Peyer's patch (tissue), 4 donors: ENCODE results near the gene PLEKHG1. TPM values are rescaled to one million over a fixed set of nuclear protein-coding genes. Genes with fewer than 3 reads are reported as not detected.

Experiments
- DNase-seq, 3 donors: peaks; one replicate each; pipeline ENCODE4 v3.0.0-alpha.2; 2017 to 2019
- H3K27ac ChIP-seq, 4 donors: fragments of 200-600 bp; sonication (generic); one replicate each; pipeline ENCODE4 v1.5.1; 2016 to 2019
- H3K27me3 ChIP-seq, 2 donors: fragments of 200-600 bp; sonication (generic); one replicate each; pipeline ENCODE4 v1.5.1; 2019
- H3K36me3 ChIP-seq, 3 donors: fragments of 200-600 bp; sonication (generic); one replicate each; pipeline ENCODE4 v1.5.1; 2016 to 2019
- H3K4me1 ChIP-seq, 4 donors: fragments of 200-600 bp; sonication (generic); one replicate each; pipeline ENCODE4 v1.5.1; 2016 to 2019
- H3K4me3 ChIP-seq, 4 donors: fragments of 200-600 bp; sonication (generic); 1 replicate in 3 of 4; 2 replicates in 1 of 4; pipeline ENCODE4 v1.5.1; 2016 to 2019; ENCODE audit warnings: mild to moderate bottlenecking in 1 of 4
- H3K9me3 ChIP-seq, 4 donors: fragments of 200-600 bp; sonication (generic); one replicate each; pipeline ENCODE4 v1.5.1; 2016 to 2019; ENCODE audit warnings: mild to moderate bottlenecking in 1 of 4
- POLR2A ChIP-seq, 2 donors: fragments of 450-650 bp; IDR thresholded peaks; one replicate each; pipeline ENCODE4 v1.5.1; 2017; ENCODE audit warnings: antibody characterized with exemption in 2 of 2, mild to moderate bottlenecking in 2 of 2, moderate library complexity in 2 of 2
- total RNA-seq, 4 donors: library from RNA; depleted of rRNA; stranded (reverse); fragments of >200 nt; gene quantifications; one replicate each; pipeline ENCODE4 v1.1.0, GENCODE V29; 2016
- TF ChIP-seq, protein P1 (sequence below), 6 experiments: fragments of 450-650 bp in 4 of 6; fragments of 200-600 bp in 2 of 6; sonication (generic) in 1 of 6; IDR thresholded peaks; one replicate each; pipeline ENCODE4 v1.5.1; 2017 to 2019; ENCODE audit warnings: antibody characterized with exemption in 6 of 6, mild to moderate bottlenecking in 3 of 6, moderate library complexity in 1 of 6

PLEKHG1 gene
- total RNA-seq, 4 donors from 2014 or later = 52.2 to 281 (median 64.6) TPM

- Histone ChIP-seq H3K36me3 (no peaks in the 10 kb centered on the region), H3K27me3 (no peaks in the 10 kb centered on the region), H3K27ac (peak overlapping the region; percentile 69 to 89 (median 74)), H3K4me3 (no peak overlapping the region), H3K4me1 (peaks cover 0 to 41% (median 24%) of the 10 kb centered on the region in 4 donors), H3K9me3 (no peaks in the 10 kb centered on the region)
- peak in 2 of 3 donors; percentile 77 to 82 for DNase-seq
- TF ChIP-seq POLR2A (IDR thresholded peaks at IDR 0.05) = no peak
- TF ChIP-seq, protein P1, sequence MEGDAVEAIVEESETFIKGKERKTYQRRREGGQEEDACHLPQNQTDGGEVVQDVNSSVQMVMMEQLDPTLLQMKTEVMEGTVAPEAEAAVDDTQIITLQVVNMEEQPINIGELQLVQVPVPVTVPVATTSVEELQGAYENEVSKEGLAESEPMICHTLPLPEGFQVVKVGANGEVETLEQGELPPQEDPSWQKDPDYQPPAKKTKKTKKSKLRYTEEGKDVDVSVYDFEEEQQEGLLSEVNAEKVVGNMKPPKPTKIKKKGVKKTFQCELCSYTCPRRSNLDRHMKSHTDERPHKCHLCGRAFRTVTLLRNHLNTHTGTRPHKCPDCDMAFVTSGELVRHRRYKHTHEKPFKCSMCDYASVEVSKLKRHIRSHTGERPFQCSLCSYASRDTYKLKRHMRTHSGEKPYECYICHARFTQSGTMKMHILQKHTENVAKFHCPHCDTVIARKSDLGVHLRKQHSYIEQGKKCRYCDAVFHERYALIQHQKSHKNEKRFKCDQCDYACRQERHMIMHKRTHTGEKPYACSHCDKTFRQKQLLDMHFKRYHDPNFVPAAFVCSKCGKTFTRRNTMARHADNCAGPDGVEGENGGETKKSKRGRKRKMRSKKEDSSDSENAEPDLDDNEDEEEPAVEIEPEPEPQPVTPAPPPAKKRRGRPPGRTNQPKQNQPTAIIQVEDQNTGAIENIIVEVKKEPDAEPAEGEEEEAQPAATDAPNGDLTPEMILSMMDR (IDR thresholded peaks at IDR 0.05) = no peak
Measured at GRCh38 chr6:150631283-150631983, 31.7 kb downstream of the PLEKHG1 start.

- DNase-seq = no peak
- TF ChIP-seq POLR2A (IDR thresholded peaks at IDR 0.05) = no peak
- TF ChIP-seq, protein P1 (IDR thresholded peaks at IDR 0.05) = no peak
- Histone ChIP-seq H3K4me1 (peaks cover 0 to 46% (median 22%) of the 10 kb centered on the region in 4 donors), H3K36me3 (no peaks in the 10 kb centered on the region), H3K27ac (peak overlapping the region; percentile 69 to 89 (median 74)), H3K9me3 (no peaks in the 10 kb centered on the region), H3K27me3 (no peaks in the 10 kb centered on the region), H3K4me3 (no peak overlapping the region)
Measured at GRCh38 chr6:150631984-150632642, 32.4 kb downstream of the PLEKHG1 start.

DNA sequence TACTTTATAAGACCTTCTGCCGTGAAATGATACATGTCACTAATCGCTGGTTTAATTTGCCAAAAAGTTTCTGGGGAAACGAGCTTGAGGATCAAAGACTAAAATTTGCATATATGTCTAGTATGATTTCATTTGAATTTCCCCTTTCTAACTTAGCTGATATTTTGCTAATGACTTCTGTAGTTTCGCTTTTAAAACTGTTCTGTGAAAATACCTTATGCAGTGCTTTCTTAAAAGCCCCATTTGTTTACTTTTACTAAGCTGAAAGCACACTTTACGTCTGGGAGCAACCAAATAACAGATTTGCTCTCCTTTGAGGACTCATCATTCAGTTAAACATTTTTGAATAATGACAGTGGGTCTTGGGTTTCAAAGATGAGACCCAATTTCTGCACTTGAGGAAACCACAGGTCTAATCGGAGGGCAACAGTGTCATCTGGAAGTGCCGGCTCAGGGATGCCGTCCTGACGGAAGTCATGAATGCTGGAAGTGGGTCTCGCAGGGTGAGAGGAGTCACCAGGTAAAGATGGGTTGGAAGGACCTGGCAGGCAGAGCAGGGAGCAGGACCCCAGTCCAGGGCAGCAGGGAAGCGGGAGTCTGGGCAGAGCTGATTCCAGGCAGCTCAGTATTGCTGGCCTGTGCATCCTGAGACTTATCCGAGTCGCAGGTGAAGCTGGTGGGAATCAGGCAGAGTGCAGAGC, 33.2 kb downstream of the PLEKHG1 start:
- H3K4me3 ChIP-seq = peak overlapping the region; percentile 8 to 48 (median 24)

GRCh38 chr6:150633486-150633834, 33.8 kb downstream of the PLEKHG1 start:
- Histone ChIP-seq H3K4me1 (peaks cover 0 to 48% (median 15%) of the 10 kb centered on the region in 4 donors), H3K27ac (peak overlapping the region; percentile 51 to 89 (median 70)), H3K9me3 (no peaks in the 10 kb centered on the region), H3K36me3 (no peaks in the 10 kb centered on the region), H3K27me3 (no peaks in the 10 kb centered on the region), H3K4me3 (peak overlapping the region; percentile 8 to 48 (median 24))
- no peak for DNase-seq
- TF ChIP-seq POLR2A (IDR thresholded peaks at IDR 0.05) = no peak
- TF ChIP-seq, protein P1 (IDR thresholded peaks at IDR 0.05) = no peak

More for the DNA sequence above, 33.2 kb downstream of the PLEKHG1 start:
- DNase-seq = no peak
- peaks cover 0 to 48% (median 18%) of the 10 kb centered on the region in 4 donors for H3K4me1 ChIP-seq
- peak overlapping the region; percentile 51 to 89 (median 70) for H3K27ac ChIP-seq
- no peaks in the 10 kb centered on the region for H3K36me3 ChIP-seq
- H3K27me3 ChIP-seq = no peaks in the 10 kb centered on the region
- H3K9me3 ChIP-seq = no peaks in the 10 kb centered on the region
- TF ChIP-seq, protein P1 (IDR thresholded peaks at IDR 0.05) = no peak
- TF ChIP-seq POLR2A (IDR thresholded peaks at IDR 0.05) = no peak

GRCh38 chr6:150634176-150634963, 34.7 kb downstream of the PLEKHG1 start:
- no peaks in the 10 kb centered on the region for H3K9me3 ChIP-seq
- TF ChIP-seq, protein P1 (IDR thresholded peaks at IDR 0.05) = no peak
- no peak for TF ChIP-seq POLR2A (IDR thresholded peaks at IDR 0.05)
- peaks cover 0 to 45% (median 13%) of the 10 kb centered on the region in 4 donors for H3K4me1 ChIP-seq
- peak overlapping the region in 2 of 4 donors; percentile 30 to 48 for H3K4me3 ChIP-seq
- peak overlapping the region in 3 of 4 donors; percentile 61 to 89 (median 78) for H3K27ac ChIP-seq
- DNase-seq = no peak
- H3K27me3 ChIP-seq = no peaks in the 10 kb centered on the region
- no peaks in the 10 kb centered on the region for H3K36me3 ChIP-seq
